ENCODE data around the gene MAPKAP1.

Gene MAPKAP1

GRCh38 chr9:125529589-125530515, 177.2 kb downstream of the MAPKAP1 start:
- DNase-seq: no peak

- no peak for DNase-seq
Measured at GRCh38 chr9:125529107-125529506, 177.9 kb downstream of the MAPKAP1 start.

GRCh38 chr9:125527471-125528002, 179.5 kb downstream of the MAPKAP1 start:
- no peak for DNase-seq

- no peak for DNase-seq
Measured at GRCh38 chr9:125525921-125526631, 180.9 kb downstream of the MAPKAP1 start.

GRCh38 chr9:125524583-125525355, 182.2 kb downstream of the MAPKAP1 start:
- DNase-seq: no peak

- DNase-seq: no peak
Measured at GRCh38 chr9:125523681-125524080, 183.3 kb downstream of the MAPKAP1 start.

- DNase-seq: no peak
Measured at GRCh38 chr9:125522328-125522725, 184.7 kb downstream of the MAPKAP1 start.

GRCh38 chr9:125521462-125522327, 185.3 kb downstream of the MAPKAP1 start:
- no peak for DNase-seq

GRCh38 chr9:125519734-125520133, 187.3 kb downstream of the MAPKAP1 start:
- no peak for DNase-seq

GRCh38 chr9:125517577-125517976, 189.4 kb downstream of the MAPKAP1 start:
- DNase-seq: no peak

- DNase-seq: no peak
Measured at GRCh38 chr9:125515983-125516940, 190.7 kb downstream of the MAPKAP1 start.

- DNase-seq: no peak
Measured at GRCh38 chr9:125515281-125515680, 191.7 kb downstream of the MAPKAP1 start.

GRCh38 chr9:125514468-125514867, 192.5 kb downstream of the MAPKAP1 start:
- no peak for DNase-seq

- DNase-seq: peak; percentile 29
Measured at GRCh38 chr9:125513668-125514413, 193.2 kb downstream of the MAPKAP1 start.

GRCh38 chr9:125513303-125513667, 193.7 kb downstream of the MAPKAP1 start:
- no peak for DNase-seq

- DNase-seq: no peak
Measured at GRCh38 chr9:125511789-125512660, 195.0 kb downstream of the MAPKAP1 start.

- no peak for DNase-seq
Measured at GRCh38 chr9:125510980-125511379, 196.0 kb downstream of the MAPKAP1 start.

- DNase-seq: no peak
Measured at GRCh38 chr9:125509476-125509875, 197.5 kb downstream of the MAPKAP1 start.

- DNase-seq: no peak
Measured at GRCh38 chr9:125508249-125508648, 198.8 kb downstream of the MAPKAP1 start.
